ENCODE measurements around the gene ACO2.

Gene ACO2

DNA sequence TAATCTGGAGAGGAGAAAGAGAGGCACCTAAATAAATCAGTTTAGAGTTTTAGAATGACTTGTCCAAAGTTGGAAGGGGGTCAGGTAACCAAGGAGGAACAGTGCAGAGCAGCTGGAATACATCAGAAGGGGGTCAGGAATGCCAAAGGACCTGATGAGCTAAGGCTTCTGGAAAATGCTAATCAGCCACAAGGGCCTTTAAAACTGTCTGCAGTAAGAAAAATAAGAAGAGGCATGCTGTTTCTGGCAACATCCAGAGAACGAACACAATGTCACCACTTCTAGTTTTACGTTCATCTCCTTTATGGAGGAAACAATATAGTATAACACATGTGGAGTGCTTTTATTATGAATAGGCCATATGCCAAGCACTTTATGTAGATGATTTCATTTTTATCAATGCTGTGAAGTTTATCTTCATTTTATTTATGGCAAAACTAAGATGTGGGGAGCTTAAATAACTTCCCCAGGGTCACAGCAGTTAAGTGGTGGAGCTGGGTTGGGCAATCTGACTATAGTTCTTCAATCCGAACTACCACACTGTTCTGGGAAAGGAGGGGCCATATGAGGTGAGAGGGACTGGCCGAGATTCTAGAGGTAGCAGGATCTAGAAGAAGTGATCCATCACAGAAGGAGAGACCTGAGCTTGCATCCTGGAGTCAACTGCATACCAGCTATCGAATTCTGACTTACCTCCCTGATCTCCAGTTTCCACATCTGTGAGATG lies 22.6 kb downstream of the ACO2 start:
- no peak for DNase-seq

DNA sequence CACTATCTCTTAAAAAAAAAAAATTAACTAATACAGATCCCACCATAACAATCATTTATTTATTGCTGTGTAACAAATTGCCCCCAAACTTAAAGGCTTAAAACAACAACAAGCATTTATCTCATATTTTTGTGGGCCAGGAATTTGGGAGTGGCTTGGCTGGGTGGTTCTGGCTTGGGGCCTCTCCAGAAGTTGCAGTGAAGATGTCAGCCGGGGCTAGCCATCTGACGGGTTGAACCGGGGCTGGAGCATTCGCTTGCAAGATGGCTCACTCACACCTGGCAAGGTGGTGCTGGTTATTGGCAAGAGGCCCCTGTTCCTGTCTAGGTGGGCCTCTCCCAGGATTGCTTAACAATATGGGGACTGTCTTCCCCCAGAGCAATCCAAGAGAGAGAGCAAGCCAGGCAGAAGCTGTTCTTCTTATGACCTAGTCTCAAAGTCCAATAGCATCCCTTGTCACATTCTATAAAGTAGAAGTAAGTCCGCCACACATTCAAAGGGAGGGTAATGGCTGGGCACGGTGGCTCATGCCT lies 29.5 kb downstream of the ACO2 start:
- no peak for DNase-seq

DNA sequence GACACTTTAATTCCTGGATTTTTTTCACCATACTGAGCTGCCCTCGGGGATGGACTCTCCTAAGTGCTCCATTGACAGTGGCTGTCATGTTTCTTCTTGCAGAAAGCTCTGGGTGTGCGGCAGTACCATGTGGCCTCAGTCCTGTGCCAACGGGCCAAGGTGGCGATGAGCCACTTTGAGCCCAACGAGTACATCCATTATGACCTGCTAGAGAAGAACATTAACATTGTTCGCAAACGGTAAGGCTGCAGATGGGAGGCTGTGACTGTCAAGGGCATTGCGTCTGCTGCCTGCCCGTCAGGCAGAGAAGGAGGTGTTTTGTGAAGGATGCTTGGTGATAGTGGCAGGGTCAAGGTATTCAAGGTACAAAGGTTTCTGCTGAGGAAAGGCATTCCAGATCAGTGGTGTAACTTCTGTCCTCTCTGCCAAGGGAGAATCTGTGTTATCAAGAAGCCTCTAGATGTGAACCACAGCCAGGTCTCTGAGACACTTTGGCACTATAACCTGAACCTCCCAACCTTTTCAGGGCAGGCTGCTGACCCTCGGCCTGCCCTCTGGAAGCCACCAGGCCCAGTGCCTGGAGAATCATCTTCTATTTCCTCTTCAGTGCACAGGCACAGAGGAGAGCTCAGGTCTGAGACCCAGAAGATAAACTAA lies 30.8 kb downstream of the ACO2 start:
- no peak for DNase-seq

DNA sequence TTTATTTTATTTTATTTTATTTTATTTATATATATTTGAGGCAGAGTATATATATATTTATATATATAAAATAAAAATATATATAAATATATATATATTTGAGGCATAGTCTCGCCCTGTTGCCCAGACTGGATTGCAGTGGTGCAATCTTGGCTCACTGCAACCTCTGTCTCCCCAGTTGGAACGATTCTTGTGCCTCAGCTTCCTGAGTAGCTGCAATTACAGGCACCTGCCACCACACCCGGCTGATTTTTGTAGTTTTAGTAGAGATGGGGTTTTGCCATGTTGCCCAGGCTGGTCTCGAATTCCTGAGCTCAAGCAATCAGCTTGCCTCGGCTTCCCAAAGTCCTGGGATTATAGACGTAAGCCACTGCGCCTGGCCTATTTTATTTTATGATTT lies 31.4 kb downstream of the ACO2 start:
- DNase-seq: no peak

DNA sequence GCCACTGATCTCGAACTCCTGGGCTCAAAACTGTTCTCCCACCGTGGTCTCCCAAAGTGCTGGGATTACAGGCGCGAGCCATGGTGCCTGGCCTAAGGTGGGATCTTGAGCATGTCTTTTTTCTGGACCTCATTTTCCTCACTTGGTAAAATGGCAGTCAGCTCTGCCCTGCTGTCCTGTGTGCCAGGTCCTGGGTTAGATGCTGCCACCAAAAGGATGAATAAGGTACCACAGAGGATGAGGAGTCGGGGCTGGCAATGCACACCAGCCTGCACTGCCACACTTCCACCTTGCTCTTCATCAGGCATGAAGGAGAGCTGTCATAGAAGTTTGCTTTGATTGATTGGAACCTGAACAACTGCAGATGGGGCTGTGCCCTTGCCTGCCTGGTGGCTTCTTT lies 32.3 kb downstream of the ACO2 start:
- DNase-seq: peak; percentile 67

DNA sequence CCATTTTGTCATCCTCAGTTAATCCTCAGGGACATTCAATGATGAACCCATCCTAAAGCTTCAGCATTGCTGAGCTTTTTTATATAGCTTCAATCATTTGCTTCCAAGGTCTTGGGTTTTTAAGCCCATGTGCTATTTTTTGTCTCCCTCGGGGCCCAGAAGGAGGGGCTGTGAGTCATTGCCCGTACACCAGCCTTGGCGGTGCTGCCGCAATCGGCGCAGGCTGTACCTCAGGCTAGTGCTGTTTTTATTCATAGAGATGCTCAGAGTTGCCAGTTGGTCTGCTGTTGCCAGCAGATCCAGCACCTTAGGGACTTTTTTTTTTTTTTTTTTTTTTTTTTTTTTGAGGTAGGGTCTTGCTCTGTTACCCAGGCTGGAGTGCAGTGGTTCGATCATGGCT lies 35.5 kb downstream of the ACO2 start:
- DNase-seq: no peak

DNA sequence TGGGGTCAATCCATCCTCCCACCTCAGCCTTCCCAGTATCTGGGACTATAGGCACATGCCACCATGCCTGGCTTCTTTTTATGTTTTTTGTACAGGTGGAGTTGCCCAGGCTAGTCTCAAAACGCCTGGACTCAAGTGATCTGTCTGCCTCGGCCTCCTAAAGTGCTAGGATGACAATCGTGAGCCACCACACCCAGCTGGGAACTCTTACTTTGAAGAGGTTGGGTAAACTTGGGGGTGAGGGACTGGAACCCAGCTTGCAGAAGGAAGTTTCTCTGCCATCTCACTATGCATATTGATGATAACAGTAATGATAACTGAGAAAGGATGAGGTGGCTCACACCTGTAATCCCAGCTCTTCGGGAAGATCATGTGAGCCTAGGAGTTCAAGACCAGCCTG lies 35.9 kb downstream of the ACO2 start:
- DNase-seq: peak; percentile 50

DNA sequence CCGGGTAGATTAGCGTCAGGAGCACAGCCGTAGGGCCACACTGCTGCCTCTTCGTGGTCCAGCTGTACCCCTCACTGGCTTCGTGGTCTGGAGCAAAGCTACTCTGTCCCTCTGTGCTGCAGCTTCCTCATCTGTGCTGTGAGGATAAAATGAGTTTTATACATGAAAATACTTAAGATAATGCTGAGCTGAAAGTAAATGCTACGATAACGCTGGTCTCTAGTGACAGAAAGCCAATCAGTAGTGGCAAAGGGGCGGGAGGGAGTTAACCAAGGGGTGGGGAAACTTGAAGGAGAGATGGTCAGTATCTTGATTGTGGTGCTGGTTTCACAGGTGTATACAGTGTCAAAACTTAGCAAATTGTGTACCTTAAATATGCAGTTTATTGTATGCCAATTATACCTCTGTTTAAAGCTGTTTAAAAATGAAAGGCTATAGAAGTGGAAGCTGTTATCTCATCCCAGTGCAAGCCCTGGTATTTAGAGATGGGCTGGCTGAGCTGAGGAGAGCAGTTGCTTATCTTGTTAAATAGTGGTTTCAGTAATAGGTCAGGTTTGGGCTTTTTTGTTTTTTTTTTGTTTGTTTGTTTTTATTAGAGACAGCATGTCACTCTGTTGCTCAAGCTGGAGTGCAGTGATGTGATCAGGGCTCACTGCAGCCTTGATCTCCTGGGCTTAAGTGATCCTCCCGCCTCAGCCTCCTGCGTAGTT lies 36.7 kb downstream of the ACO2 start:
- DNase-seq: peak; percentile 68

DNA sequence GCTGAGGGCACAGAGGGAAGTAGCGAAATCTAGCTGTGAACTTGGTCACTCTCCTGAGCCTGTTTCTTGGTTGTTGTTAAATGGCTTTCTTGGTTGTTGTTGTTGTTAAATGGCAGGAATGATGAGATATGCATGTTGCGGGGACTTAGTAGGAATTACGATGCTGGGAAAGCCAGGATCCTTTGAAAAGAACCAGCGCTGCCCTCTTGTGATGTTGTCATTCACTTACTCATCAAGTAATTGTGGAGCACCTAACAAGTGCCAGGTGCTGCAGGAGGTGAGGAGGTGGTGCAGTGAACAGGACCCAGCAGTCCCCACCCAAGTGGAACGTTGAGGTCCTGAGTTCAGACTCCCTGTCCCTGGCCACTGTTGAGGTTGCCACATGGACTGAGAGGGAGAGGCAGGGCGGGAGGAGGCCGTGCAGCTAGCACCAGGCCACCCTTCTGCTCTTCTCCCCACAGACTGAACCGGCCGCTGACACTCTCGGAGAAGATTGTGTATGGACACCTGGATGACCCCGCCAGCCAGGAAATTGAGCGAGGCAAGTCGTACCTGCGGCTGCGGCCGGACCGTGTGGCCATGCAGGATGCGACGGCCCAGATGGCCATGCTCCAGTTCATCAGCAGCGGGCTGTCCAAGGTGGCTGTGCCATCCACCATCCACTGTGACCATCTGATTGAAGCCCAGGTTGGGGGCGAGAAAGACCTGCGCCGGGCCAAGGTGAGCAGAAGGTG lies 38.6 kb downstream of the ACO2 start:
- no peak for DNase-seq

DNA sequence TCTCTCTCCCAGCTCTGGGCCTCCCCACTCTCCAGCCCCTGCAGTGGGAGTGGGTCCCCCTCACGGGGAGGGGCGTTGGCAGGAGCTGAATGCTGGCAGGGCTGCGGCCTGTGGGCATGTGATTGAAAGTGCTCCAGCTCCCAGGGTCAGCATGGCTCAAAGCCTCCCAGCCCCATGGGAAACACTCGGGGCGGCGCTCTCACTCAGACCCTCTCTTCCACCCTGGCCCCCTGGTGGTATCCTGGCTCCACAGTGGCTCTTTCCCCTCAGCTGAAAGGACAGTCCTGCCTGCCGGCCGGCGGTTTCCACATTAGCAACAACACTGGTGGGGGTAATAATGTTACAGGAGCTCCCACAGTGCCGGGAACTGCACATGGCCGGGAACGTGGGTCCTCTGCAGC lies 39.9 kb downstream of the ACO2 start:
- DNase-seq: no peak

DNA sequence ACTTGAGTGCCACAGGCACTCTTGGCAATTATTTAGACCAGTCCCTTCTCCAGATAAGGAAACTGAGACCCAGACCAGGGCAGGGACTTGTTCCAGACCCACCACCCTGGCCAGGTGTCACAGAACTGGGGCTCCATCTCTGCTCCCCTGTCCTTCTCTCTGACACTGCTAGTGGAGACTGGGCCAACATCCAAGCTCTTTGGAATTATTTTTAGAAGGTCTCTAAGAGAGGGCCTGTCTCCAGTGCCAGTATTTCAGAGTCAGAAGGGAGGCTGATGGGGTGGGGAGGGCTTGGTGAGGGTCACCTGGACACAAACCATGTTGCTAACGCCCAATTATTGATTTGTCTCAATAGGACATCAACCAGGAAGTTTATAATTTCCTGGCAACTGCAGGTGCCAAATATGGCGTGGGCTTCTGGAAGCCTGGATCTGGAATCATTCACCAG lies 42.6 kb downstream of the ACO2 start:
- DNase-seq: no peak

DNA sequence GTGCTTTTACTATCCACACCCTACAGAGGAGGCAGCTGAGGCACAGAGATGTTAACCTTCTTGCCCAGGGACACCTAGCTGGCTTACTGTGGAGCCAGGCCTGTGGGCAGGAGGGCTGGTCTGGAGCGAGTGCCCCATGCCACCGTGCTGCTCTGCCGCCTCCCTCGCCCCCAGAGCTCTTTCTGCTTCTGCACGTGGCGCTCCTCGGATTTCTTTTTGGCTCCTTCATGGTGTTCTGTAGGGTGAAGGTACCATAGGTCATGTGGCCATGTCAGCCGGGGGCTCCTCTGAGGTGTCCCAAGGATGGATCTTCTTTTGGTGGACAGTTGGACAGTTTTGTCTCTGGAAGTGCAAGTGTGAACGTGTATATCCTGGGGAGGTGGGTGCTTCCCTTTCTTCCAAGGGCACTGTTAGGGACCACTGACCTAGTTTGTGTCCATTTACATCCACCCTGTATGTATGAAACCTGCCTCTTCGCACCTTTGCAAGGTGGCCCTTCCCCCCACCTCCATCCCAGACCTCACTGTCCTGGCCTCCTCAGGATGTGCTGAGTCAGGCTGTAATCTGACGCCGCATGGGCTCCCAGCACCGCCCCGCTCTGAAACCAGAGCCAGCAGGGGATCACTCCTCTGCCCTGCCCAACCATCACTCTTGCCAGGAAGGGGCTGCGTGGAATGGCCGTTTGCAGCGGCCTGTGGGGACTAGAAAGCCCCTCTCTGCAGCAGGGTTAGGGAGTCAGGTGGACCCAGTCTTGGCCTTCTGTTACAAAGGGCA lies 43.7 kb downstream of the ACO2 start:
- DNase-seq: peak; percentile 64

DNA sequence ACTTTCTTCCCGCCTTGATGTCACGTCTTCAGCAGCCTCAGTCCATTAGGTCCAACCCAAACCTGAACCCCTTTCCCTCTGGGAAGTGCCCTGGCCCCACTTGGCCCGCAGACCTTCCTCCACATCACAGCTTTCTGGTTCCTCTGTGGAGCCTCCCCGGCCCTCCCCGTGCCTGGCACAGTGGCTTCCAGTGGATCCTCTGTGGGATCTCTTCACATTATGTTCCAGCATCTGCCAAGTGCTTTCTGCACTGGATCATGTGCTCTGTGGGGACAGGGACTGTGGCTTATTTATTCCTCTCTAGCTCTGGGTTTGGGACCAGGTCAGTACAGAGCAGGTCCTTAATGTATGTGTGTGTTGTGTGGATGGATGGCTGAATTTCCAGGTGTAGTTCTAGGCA lies 44.5 kb downstream of the ACO2 start:
- DNase-seq: no peak

DNA sequence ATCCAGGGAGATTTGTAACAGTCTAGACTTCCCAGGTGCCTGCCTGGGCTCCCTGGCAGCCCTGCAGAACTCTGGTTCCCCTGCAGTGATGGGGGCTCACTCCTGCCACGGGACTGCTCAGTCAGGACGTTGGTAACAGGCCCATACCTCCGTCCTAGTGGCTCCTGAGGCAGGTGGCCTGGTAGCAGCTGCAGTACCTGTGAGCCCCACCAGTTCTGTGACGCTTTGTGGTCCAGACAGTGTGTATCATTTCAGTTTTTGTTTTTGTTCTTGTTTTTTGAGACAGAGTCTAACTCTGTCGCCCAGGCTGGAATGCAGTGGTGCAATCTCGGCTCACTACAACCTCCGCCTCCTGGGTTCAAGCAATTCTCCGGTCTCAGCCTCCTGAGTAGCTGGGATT lies 47.5 kb downstream of the ACO2 start:
- no peak for DNase-seq

DNA sequence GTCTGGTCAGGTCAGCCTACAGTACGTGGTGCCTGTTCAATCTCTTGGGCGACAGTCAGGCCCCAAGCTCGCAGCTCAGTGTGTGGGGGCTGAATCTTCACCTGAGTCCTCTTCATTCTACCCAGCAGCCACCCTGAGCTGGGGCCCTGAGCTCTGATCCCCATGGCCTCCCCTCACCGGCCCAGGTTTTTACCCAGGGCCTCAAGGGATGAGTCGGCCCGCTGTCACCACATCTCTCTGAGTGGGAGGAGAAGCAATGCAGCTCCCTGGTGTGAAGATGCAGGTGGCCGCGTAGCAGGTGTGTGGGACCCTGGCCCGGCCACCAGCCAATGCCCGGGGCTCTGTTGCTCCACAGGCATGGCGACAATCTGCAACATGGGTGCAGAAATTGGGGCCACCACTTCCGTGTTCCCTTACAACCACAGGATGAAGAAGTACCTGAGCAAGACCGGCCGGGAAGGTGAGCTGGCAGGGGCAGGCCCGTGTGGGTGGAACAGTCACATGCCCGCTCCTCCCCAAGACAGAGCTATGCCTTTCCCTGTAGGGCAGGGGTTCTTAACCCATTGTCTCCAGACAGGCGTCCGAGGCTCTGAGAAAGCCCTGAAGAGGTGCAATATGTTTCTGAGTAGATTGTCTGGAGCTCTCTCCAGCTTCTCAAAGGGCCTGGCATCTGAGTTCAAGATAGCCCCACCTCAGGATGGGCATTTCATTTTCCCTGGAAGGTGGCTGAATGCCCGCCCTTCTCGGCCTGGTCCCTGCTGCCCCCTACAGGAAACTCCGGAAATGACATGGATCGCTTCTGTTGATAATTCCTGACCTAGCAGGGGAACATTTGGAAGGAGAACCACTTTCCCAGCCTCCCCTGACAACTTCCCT lies 48.5 kb downstream of the ACO2 start:
- DNase-seq: peak; percentile 62

DNA sequence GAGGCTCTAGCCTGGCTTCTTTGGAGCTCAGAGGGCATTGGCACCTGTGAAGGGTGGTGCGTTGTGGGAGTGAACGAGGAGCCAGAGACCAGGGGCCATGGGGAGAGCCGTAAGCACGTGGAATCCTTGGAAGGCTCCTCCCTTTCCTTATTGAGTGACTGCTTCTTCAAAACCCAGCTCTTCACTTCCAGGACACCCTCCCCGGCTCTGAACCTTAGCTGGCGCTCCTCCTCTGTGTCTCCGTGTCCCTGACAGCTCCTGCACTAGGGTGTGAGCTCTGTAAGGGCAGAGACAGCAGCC lies 49.1 kb downstream of the ACO2 start:
- DNase-seq: no peak

DNA sequence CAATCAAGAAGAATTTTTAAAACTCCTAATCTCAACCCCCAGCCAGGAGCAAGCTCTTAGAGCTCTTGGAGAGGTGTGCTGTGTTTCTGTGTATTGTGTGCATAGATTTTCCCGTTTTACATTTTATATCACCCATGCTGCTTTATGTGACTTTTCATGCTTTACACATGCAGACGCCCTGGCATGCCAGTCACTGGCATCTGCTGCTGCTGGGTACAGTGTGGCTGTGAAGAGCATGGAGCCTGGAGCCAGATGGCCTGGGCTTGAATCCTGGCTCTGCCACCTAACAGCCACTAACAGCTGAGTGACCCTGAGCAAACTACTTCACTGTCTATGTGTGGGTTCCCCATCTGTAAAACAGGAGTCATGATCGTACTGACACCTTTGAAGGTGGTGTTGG lies 52.2 kb downstream of the ACO2 start:
- DNase-seq: no peak

DNA sequence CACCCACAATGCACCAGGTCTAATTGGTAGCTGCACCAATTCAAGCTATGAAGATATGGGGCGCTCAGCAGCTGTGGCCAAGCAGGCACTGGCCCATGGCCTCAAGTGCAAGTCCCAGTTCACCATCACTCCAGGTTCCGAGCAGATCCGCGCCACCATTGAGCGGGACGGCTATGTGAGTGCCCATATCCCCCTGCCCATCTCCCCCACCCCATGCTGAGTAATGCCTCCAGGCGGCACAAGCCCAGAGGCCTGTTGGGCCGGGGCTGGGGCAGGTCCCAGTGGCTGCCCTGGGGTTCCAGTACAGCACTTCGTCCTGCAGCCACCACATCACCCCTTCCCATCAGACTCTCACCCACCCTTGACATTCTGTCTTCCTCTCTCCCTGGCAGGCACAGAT lies 53.9 kb downstream of the ACO2 start:
- DNase-seq: no peak

DNA sequence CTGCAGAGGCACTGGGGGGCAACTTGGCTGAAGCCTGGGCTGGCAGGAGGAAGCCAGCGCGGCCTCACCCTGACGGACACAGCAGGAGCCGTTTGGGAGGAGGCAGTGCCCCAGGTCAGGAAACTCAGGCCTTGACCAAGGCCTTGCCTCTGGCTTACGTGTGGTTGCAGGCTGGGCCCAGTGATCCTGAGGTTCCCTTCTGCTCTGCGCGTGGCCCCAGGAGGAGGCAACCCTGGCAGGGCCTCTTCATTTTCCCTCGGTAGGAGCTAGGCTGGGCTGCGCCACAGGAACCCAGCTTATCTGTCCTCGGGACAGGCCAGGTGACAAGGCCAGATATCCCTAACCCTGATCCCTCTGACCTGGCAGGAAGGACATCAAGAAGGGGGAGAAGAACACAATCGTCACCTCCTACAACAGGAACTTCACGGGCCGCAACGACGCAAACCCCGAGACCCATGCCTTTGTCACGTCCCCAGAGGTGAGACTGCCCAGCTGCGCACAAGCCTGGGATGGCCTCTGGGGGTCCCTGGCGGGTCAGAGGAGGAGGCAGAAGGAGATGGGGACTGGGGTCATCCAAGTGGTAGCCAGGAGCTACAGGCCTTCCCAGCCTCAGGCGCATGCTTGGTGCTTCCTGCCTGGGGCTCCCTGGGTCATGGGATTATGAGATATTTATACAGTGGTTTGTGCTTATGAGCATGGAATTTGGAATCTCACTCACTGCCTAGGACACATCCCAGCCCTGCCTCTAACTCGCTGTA lies 54.7 kb downstream of the ACO2 start:
- DNase-seq: peak; percentile 66

DNA sequence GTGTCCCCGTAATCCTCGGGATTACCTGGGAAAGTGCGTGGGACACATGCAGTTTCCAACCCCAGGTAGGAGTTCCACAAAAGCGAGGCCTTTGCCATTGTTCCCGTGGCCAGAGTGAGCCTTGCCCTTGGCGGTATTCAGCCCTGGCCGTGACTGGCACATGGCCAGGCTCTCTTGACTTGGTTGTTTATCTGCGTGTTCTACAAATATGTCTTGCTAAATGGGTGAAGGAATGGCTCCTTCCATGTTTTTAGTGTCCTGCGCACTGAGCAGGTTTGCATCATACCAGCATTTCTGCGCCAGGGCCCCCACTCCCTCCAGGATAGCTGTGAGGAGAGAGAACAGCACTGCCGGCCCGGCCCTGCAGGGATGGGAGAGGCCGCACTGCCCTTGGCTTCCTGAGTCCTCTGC lies 55.3 kb downstream of the ACO2 start:
- peak; percentile 35 for DNase-seq

All from hematopoietic multipotent progenitor cell treated with erythropoietin and hydrocortisone succinate and interleukin-3 and kit ligand, for 6 days (in vitro differentiated cells).